C1 segment of cervical spinal cord (tissue), 14 donors: ENCODE data around the gene PPP2R5E.

Experiments used
- DNase-seq, 14 donors: peaks; one replicate each; lab custom pipeline; 2025; lab: John Stamatoyannopoulos, UW

PPP2R5E gene

DNA sequence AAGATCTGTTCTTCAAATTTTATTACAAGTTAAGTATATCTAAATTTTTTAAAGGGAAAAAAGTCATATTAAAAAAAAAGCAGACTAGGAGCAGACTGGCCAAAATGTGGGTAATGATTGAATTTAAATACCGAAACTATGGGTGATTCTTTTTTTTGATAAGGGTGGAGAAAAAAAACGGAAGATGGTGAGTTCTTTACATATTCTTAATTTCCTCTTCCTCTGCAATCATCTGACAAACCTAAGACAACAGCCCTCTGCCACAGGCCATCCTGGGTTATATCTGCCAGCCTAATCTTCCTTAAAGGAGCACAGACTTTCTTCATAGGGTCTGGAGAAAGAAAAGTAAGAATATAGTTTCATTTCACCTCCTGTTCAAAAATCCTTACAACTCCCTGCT, 108.0 kb downstream of the PPP2R5E start:
- no peak for DNase-seq

DNA sequence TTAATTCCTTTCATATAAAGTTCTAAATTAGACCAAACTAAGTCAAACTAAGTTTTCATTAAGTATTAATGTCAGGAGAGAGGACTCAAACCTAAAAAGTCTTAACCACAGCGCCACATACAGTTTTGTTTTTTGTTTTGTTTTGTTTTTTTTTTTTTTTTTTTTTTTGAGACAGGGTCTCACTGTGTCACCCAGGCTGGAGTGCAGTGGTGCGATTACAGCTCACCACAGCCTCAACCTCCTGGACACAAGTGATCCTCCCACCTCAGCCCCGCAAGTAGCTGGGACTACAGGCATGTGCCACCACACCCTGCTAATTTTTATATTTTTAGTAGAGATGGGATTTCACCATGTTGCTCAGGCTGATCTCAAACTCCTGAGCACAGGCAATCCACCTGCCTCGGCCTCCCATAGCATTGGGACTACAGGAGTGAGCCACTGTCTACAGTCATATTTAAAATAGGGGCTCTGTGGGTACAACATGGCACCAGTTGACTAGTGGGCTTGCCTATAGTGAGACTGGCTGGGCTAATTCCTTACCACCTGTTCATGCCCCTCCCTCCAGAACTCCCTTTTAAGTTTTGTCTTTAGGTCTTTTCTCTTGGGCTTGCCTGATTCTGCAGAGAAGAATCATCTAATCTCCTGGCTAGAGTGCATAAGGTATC, 110.2 kb downstream of the PPP2R5E start:
- no peak for DNase-seq

DNA sequence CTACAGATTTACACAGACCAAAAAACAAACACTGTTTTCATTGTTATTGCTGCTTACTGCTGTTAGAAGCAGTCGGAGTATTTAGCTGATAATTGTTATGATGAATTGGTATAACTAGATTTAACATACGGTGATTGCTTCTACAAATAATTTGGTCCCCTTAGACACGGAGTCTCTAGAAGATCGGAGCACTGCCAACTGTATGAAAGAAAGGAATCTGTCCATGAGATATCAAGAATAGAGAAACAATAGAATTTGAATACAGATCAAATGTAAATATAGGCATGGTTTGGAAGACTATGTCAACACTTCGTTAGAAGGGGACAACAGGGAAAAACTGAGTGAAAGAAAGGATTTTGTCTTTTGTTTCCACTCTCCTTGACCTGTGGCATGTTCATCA, 110.9 kb downstream of the PPP2R5E start:
- no peak for DNase-seq

DNA sequence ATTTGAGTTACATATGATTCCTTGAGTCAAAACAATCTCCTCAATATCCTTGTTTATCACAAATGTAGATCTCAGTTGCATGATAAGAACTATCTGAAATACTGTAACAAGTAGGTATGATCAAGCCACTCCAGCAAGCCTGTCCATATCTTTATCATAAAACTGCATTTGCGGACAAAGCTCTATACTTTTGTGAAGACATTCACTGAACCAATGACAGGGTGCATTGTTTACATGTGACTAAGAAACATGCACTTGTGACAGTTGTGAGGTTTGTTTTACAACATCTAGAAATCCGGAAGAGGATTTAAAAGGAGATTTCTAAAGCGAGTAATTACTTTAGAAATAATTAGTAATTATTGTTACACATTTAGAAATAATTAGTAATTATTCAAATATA, 111.7 kb downstream of the PPP2R5E start:
- DNase-seq: no peak

DNA sequence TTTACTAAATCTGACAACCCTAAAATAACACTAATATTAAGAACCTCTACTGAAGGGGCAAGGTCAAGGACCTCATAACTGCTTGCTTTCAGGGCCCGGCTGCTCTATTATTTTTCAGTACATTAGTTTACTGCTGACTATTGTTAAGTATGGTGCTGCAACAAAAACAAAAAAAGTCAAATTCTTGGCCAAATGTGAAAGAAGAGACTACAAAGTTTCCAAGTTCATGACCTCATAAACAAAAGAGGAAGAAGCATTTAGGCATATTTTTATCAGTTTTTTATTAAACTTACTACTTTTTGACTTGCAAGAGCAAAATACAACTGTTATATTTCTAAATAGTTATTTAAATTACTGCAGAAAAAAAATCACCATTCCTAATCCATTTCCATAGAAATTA, 114.7 kb downstream of the PPP2R5E start:
- DNase-seq: no peak

DNA sequence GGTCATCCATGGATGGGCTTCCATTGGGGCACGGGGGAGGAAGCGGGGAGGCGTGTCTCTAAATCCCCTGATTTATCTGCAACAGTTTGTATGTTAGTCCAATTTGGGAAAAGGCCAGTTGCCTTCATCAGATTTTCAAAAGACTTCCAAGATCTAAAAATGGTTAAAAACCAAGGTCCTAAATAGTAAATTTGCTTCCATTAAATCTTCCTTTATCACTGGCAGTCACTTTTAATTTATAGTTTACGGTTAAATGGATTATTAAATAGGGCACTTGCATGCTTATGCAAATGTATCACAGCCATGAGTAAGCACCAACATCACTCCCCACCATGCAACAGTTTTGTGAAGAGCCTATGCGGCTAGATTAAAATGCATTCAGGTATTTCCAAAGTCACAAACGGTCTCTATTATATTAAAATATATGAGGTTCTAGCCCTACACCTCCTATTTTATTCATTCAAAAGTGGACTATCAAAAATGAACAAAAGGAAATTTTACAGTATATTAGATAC, 116.3 kb downstream of the PPP2R5E start:
- no peak for DNase-seq

DNA sequence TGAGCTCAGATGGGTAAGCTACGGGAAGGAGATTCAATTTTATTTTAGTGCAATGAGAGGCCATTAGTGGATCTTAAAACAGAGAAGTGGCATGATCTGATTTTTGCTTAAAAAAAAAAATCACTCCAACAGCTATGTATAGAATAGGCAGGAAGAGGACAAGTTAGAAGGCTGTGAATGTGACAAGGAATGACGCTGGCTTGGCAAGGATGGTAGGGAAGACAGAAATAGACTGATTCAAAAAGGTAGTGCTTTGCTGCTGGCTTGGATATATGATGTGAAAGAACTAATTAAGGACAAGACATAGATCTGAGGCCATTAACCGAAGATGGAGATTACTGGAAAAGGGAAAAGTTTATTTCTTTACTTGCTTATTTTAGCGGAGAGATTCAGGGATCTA, 119.3 kb downstream of the PPP2R5E start:
- DNase-seq: no peak

DNA sequence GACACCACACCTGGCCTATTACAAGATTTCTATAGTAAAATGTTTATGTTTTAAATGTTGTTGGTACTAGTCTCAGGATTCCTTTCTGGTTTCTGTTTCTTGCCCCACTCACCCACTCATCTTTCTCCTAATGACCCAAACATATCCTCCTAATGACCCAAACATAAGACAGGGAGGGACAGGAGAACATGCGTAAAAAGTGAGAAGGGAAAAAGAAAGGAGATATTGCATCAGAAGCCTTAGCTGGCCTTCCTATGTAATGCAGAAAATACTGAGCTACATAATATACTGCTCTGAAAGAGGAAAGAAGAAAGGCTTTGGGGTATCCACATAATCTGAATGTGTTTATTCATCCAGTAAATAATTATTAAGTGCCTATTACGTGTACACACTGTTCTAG, 119.8 kb downstream of the PPP2R5E start:
- DNase-seq: no peak

DNA sequence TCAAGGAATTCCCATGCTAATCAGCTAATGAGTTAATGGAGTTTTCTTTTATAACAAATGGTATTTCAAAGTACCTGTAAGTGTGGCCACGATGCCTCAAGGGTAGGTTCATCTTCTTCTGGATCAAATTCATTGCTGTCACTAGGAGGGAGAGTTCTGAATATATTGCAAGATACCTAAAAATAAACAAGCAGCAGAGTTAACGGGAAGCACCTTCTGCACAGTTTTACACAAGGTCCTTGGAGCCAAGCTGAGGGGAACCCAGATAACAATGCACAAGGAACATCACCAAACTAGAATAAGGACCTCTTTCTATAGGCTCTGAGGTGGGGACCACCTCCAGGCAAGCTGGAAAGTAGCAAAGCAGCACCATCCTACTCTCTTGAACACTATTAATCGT, 121.3 kb downstream of the PPP2R5E start:
- DNase-seq: no peak

DNA sequence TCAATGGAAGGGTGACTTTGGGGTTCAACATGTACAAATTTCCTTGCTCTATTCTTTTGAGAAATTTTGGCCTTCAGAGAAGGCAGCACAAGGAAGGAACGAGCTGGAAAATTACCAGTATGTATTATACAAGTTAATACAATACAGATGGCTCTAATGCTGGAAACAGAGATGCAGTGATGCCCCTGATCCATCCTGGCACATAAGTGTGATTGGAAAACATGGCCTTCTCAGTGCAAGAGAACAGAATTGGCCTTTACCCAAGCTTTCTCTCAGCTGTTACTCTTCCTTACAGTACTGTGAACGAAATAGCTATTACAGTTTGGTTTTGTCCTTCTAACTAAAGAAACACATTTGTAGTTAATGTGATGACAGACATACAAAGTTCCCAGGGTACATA, 122.0 kb downstream of the PPP2R5E start:
- DNase-seq: no peak

DNA sequence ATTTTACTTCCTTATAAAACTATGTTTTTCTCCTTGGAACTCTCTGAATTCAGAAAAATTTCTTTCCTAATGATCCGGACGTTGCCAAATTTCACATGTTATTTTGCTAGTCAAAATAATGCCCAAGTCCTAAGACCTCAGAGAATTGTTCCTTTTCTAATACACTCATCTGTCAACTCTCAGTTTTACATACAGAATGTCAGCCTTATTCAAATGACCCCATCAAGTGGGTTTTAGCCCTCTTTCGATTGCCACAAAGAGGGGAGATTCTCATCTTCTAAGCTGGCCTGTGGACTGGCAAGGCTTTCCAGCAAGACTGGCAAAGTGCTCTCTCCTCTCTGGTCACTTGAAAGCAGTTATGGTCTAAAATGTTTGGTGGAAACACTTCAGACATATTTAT, 125.2 kb downstream of the PPP2R5E start:
- no peak for DNase-seq

DNA sequence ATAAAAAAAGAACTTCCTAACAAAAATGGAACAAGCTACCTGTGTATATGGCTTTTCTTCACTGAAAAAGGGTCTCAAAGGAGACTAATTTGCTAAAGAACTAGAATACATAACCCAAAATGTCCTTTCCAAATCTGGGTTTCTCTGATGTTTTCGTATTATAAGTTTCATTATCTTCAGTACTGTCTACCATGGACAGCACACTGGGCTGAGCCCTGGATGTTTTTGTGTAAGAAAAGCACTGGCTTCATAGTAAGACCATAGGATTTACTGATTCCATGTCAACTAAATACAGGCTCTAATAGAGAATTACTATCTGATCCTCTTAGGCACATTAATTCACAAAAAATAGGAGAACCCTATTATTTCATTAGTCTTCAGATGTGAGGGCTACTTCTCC, 130.2 kb downstream of the PPP2R5E start:
- DNase-seq: no peak

DNA sequence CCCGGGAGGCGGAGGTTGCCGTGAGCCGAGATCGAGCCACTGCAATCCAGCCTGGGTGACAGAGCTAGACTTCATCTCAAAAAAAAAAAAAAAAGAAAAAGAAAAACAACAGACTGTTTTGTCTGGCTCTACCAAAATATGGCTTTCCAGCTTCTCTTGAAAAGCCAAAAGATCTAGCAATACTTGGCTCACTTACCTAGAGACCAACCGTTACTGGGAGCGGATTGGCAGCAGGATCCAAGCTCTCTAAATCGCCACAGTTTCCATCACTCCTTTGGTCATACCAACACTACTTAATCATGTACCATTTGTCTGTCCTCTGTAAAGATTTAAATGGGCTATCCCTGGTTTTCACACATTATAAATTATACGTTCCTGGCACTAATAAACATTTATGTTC, 136.8 kb downstream of the PPP2R5E start:
- DNase-seq: no peak

DNA sequence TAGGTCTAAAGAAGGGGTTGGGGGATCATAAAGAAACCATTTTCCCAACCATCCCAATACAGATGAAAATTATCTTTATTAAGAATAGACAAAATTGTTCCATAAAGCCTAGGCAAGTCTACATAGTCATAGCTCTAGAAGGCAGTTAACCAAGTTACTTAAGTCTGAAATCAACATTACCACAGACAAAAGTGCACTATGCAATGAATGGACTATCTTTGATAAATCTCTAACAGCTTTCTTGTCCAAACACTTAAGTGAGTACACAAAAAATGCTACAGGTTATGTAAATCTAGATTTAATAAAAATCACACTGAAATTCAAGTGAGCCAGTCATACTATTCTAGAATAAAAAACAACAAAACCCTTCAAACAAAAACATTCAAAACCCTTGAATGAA, 137.5 kb downstream of the PPP2R5E start:
- DNase-seq: no peak

DNA sequence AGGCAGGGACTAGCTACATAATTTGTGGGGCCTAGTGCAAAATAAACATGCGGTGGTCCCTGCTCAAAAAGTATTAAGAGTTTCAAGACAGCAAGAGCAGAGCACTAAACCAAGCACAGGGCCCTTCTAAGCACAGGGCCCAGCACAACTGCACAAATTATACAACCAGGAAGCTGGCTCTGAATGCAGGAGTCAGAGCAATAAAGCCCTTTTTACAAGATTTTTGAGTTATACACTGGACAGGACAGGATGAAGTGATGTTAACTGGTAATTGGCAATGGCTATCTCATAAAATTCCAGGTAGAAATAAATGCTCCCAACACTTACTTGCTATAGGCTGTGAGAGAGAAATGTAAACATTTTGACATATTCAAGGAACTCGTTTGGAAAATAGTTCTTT, 138.3 kb downstream of the PPP2R5E start:
- DNase-seq: no peak

DNA sequence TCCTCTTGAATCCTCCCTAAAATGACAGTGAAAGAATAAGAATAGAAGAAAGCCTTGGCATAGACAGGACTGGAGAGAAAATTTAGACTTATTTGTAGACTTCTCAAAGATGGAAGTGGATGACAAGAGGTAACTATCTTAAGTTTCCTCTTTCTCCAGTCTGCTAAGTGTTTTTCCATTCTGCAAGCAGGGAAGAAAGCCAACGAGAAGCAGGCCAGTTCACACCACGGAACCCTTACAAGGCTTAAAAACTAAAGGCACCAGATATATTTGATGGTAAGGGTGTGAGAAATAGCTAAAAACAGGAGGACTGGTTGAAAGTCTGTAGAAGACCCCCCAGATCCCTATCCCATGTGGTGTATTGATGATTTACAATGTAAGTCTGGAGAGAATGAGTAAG, 141.5 kb downstream of the PPP2R5E start:
- no peak for DNase-seq

DNA sequence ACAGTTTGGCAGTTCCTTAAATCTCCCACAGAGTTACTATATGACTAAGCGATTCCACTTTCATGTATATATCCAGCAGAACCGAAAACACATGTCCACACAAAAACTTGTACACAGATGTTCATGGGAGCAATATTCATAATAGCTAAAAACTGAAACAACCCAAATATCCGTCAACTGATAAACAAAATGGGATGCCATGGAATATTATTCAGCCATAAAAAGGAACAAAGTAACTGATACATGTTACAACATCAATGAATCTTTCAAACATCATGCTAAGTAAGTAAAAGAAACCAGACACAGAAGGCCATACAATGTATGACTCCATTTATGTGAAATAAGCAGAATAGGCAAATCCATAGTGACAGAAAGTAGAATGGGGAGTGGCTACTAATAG, 144.2 kb downstream of the PPP2R5E start:
- no peak for DNase-seq

DNA sequence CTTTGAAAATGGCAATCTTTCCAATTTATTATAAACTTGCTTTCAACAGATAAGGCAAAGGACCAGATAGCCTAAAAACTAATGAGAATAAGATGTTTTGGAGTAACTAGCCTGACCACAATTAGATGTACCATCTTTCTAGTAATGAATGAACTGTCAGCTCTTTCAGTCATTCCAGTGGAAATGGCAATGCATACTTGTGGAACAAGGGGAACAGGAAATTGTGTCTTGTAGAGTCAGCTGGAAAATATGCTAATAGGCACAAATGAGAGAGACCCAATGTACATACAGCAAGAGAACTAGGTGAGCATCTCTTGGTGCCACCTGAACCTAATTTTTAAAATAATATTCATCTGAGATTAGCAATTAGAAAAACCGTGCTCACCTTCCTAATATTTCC, 148.3 kb downstream of the PPP2R5E start:
- no peak for DNase-seq

DNA sequence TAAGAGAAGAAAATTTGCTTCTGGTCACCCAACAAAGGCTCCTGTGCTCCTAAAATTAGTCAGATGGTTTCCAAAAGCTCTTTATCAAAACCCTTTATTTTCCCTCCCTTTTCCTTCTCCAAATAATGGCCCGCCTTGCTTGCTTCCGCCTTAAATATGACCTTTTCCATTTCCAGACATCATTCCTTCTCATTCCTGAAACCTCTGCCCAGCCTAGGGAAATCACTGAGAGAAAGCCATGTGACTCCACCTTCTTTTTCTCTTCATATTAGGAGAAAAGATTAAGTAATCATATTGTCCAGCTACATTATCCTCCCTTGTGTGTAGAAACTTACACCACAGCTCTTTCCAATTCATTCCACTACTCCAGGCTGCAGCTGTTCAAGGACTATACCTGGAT, 148.7 kb downstream of the PPP2R5E start:
- no peak for DNase-seq

DNA sequence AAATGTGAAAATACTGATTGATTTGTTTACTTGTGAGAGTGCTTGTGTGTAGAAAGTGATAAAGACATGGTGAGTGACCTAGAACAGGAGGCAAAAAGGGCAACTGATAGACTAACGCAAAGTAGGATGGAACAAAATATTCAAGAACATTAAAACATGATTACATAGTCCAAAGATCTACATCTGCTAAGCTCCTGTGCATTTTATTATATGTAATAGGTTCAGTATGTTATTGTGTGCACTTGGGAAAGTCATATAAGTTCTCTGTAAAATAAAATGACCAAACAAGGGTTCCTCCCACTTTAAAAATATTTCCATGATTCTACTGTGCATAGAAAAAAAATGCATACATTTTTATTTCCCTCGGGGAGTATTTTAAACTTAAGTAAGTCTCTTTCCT, 150.2 kb downstream of the PPP2R5E start:
- no peak for DNase-seq

DNA sequence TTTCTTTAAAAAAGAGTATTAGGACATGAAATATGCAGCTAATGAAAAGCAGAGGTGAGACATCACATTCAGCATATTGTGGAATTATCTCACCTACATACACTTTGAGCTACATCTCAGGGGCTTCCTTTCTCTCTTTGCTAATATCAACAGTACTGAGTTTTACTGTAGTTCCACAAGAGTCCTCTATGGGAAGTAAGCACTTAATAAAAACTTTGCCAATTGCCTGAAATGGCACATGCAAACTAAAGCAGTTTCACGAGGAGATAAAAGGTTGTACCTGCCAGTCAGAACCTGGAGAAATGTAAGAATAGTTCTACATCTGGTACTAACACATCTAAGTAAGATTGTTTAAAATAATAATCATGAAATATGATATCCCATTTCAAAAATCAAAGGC, 150.9 kb downstream of the PPP2R5E start:
- no peak for DNase-seq

DNA sequence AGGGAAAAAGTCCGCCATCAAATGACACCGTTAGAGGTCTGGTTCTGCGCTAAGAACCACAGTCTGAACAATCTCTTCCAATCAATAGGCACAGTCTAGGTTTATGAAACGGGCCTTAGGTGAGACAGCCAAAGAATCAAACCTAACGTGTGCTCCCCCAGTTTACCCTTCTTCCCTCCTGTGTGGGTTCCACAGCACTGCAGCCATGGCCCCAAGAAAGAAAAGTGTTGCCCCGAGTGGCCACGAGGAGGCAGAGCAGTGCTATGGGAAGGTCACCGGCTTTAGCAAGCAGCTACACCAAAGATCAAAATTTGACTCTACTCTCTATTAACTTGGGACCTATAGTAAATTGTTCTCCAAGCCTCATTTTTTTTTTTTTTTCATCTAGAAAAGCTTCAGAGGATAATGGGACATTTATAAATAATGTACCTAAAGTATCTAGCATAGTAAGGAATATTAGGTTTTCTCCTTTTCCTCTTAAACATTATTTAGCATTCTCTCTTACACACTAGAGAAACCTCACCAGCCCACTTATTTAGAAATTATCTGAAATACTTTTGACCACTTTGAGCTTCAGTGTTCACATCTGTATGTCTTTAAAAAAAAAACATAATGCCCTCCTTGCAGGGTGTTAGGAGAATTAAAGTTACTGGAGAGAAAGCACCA, 154.3 kb downstream of the PPP2R5E start:
- peak in 11 of 14 donors; percentile 2 to 37 (median 19) for DNase-seq

DNA sequence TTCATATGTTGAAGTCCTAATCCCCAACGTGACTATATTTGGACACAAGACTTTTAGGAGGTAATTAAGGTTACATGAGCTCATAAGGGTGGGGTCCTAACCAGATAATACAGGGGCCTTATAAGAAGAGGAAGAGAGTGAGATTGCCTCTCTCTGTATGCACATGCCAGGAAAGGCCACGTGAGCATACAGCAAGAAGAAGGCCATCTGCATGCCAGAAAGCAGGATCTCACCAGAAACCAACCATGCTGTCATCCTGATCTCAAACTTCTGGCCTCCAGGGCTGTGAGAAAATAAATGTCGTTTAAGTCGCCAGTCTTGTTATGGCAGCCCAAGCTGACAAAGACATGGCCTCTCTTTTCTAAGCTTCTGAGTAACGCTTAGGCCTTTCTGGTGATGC, 155.5 kb downstream of the PPP2R5E start:
- DNase-seq: no peak
